GM12878 (cell line): ENCODE results near the gene RBAK. TPM values are rescaled to one million over a fixed set of nuclear protein-coding genes. Genes with fewer than 3 reads are reported as not detected.

Source experiments
- ASH2L ChIP-seq: fragments of 300-600, 200-600 bp; sonication (generic); IDR thresholded peaks from 2 replicates; pipeline ENCODE4 v1.6.1; 2017; ENCODE audit warnings: low read depth, mild to moderate bottlenecking, borderline replicate concordance
- CHD1 ChIP-seq: IDR thresholded peaks from 2 replicates; pipeline ENCODE4 v1.6.1; 2012; ENCODE audit warnings: low read depth, low read length, improper control_type of control experiment
- CHD4 ChIP-seq: fragments of 200-600 bp; sonication (generic); IDR thresholded peaks from 2 replicates; pipeline ENCODE4 v1.6.1; 2016; ENCODE audit warnings: mild to moderate bottlenecking
- CREM ChIP-seq: IDR thresholded peaks from 2 replicates; pipeline ENCODE4 v1.6.1; 2014; ENCODE audit warnings: antibody characterized with exemption, low read depth
- CTCF ChIP-seq, 3 experiments: IDR thresholded peaks in 2 of 3; conservative IDR thresholded peaks in 1 of 3; 2 replicates each; pipeline ENCODE4 v1.5.1; 2011; ENCODE audit warnings: low read depth in 3 of 3, low read length in 3 of 3, mild to moderate bottlenecking in 3 of 3, control low read depth in 2 of 3, moderate library complexity in 2 of 3, inconsistent platforms in 1 of 3, mixed read lengths in 1 of 3; ENCODE audit not compliant: control insufficient read depth in 2 of 3, insufficient read depth in 1 of 3; ENCODE audit errors: extremely low read depth in 1 of 3
- E2F4 ChIP-seq: IDR thresholded peaks from 2 replicates; pipeline ENCODE4 v1.6.1; 2012; ENCODE audit warnings: low read depth, low read length, improper control_type of control experiment
- E4F1 ChIP-seq: fragments of 450-650 bp; IDR thresholded peaks from 2 replicates; pipeline ENCODE4 v1.6.1; 2018; ENCODE audit warnings: borderline replicate concordance, mild to moderate bottlenecking; ENCODE audit not compliant: partially characterized antibody
- MLLT1 ChIP-seq: fragments of 450-650 bp; IDR thresholded peaks from 2 replicates; pipeline ENCODE4 v1.6.1; 2016; ENCODE audit warnings: mild to moderate bottlenecking
- MTA2 ChIP-seq: fragments of 450-650 bp; IDR thresholded peaks from 2 replicates; pipeline ENCODE4 v1.6.1; 2016; ENCODE audit warnings: low read depth, mild to moderate bottlenecking, moderate library complexity
- NR2C2 ChIP-seq: IDR thresholded peaks from 2 replicates; pipeline ENCODE4 v1.6.1; 2011; ENCODE audit warnings: borderline replicate concordance, low read depth; ENCODE audit not compliant: control insufficient read depth, insufficient read length
- RELA ChIP-seq: fragments of 450-650 bp; IDR thresholded peaks from 2 replicates; pipeline ENCODE4 v1.8.0; 2014; ENCODE audit warnings: borderline replicate concordance; ENCODE audit not compliant: partially characterized antibody
- SMARCA5 ChIP-seq: fragments of 450-650 bp; IDR thresholded peaks from 2 replicates; pipeline ENCODE4 v1.6.1; 2017; ENCODE audit warnings: mild to moderate bottlenecking
- SPI1 ChIP-seq: IDR thresholded peaks from 2 replicates; pipeline ENCODE4 v1.6.1; 2011; ENCODE audit warnings: low read depth, mild to moderate bottlenecking, low read length, moderate library complexity, borderline replicate concordance; ENCODE audit not compliant: insufficient read depth
- STAT3 ChIP-seq: IDR thresholded peaks from 2 replicates; pipeline ENCODE4 v1.6.1; 2011; ENCODE audit warnings: low read depth, low read length, improper control_type of control experiment
- ZNF687 ChIP-seq: fragments of 450-650 bp; IDR thresholded peaks from 2 replicates; pipeline ENCODE4 v1.6.1; 2017; ENCODE audit warnings: mild to moderate bottlenecking, moderate library complexity
- polyA plus RNA-seq, 11 experiments: library from polyadenylated mRNA; depleted of rRNA in 4 of 11; unstranded in 6 of 11; stranded (reverse) in 5 of 11; fragments of >200 nt; fragmentation: Nextera tagmentation in 4 of 11; fragmentation: Illumina TruSeq in 1 of 11; extraction: Ambion mirVana in 4 of 11; extraction: Trizol in 1 of 11; gene quantifications; 1 replicate in 1 of 11; 2 replicates in 10 of 11; pipeline versions ENCODE4 v1.2.1 to v1.2.3, GENCODE V29; 2011 to 2016; ENCODE audit warnings: inconsistent platforms in 2 of 11, missing spikeins in 2 of 11, low read depth in 1 of 11
- total RNA-seq, 4 experiments: library from RNA; depleted of rRNA in 3 of 4; stranded (reverse); fragments of >200 nt in 3 of 4; fragmentation: Illumina TruSeq in 1 of 4; extraction: Trizol in 1 of 4; gene quantifications; 2 replicates each; pipeline versions ENCODE4 v1.2.1 to v1.2.3, GENCODE V29; 2013 to 2021

Gene RBAK
- total and polyA plus RNA-seq, 10 of the 15 experiments (the other 5 are each of a cell fraction or from before 2014, with no cell fraction given): 1.9 to 10.2 (median 5.9) TPM

- TF ChIP-seq CHD1: no peak
- TF ChIP-seq ZNF687: peak; percentile 86
- TF ChIP-seq CHD4: no peak
- TF ChIP-seq RELA: no peak
- no peak for TF ChIP-seq SPI1
- no peak for TF ChIP-seq E2F4
- TF ChIP-seq MLLT1: no peak
- TF ChIP-seq ASH2L: 0 out of 2 replicates have a peak, but pooled peaks have one; percentile 39
- 0 out of 2 replicates have a peak, but pooled peaks have one; percentile 21 for TF ChIP-seq SMARCA5
- TF ChIP-seq MTA2: no peak
- no peak for TF ChIP-seq NR2C2
- peak; percentile 31; the same call in 1 of the 2 replicates for TF ChIP-seq CREM
- no peak for TF ChIP-seq CTCF (IDR thresholded peaks at IDR 0.05 in 2 of 3, conservative IDR thresholded peaks at IDR 0.05 in 1 of 3; ENCODE audit: control insufficient read depth in 2 of 3, extremely low read depth in 1 of 3, insufficient read depth in 1 of 3, low read depth in 3 of 3, low read length in 3 of 3)
- no peak for TF ChIP-seq STAT3
- peak; percentile 46 for TF ChIP-seq E4F1
These were observed at the start of gene RBAK (continued) for GRCh38 chr7:5045558-5046396.
